ENCODE results near the gene MED26.

DNA sequence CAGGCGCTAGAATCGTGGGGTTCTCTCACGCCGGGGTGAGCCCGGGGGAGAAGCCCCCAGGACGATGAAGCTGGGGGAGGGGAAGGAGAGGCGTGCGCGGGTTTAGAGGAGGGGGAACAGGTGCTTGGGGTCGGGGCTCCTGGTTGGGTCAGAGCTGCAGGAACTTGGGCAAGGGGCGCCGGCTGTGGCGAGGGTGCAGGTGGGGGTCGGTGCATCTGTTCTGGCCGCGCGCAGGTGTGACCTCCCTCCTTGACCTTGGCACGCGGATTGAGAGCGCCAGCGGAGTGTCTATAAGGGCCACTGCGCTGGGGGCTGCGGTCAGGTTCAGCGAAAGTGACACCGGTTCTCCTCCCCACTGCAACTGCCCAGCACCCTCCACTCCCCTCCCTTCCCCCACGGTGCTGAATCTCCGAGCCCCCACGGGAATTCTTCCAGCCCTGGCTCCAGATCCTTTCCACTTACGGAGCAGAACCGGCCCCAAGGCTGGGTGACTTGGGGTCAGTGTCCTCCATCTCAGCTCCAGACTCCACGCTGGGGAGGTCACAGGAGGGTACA lies 33.6 kb upstream of the MED26 start:
- TF ChIP-seq ZKSCAN3 (CRISPR knock-in tag; IDR thresholded peaks at IDR 0.05) = no peak
- TF ChIP-seq FOXK1 (CRISPR knock-in tag; IDR thresholded peaks at IDR 0.05; ENCODE audit: borderline replicate concordance) = no peak
- no peak for TF ChIP-seq TEAD1 (CRISPR knock-in tag; IDR thresholded peaks at IDR 0.05)
- no peak for TF ChIP-seq NCOA2 (IDR thresholded peaks at IDR 0.05; ENCODE audit: partially characterized antibody in 2 of 2)
- no peak for TF ChIP-seq CSDE1 (IDR thresholded peaks at IDR 0.05)
- no peak for TF ChIP-seq ZNF561 (CRISPR knock-in tag; conservative IDR thresholded peaks at IDR 0.05)
- no peak for TF ChIP-seq POLR2G (IDR thresholded peaks at IDR 0.05; ENCODE audit: low read depth, low read length)
- TF ChIP-seq ZBED1 (IDR thresholded peaks at IDR 0.05) = no peak
- TF ChIP-seq PTBP1 (IDR thresholded peaks at IDR 0.05; ENCODE audit: low read depth, low read length) = no peak
- no peak for TF ChIP-seq POLR2A (conservative IDR thresholded peaks at IDR 0.05)
- TF ChIP-seq, protein P1, sequence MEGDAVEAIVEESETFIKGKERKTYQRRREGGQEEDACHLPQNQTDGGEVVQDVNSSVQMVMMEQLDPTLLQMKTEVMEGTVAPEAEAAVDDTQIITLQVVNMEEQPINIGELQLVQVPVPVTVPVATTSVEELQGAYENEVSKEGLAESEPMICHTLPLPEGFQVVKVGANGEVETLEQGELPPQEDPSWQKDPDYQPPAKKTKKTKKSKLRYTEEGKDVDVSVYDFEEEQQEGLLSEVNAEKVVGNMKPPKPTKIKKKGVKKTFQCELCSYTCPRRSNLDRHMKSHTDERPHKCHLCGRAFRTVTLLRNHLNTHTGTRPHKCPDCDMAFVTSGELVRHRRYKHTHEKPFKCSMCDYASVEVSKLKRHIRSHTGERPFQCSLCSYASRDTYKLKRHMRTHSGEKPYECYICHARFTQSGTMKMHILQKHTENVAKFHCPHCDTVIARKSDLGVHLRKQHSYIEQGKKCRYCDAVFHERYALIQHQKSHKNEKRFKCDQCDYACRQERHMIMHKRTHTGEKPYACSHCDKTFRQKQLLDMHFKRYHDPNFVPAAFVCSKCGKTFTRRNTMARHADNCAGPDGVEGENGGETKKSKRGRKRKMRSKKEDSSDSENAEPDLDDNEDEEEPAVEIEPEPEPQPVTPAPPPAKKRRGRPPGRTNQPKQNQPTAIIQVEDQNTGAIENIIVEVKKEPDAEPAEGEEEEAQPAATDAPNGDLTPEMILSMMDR (IDR thresholded peaks at IDR 0.05 in 2 of 3, conservative IDR thresholded peaks at IDR 0.05 in 1 of 3; ENCODE audit: insufficient read depth in 2 of 3, low read depth in 1 of 3, low read length in 3 of 3) = no peak
- TF ChIP-seq, protein P2, sequence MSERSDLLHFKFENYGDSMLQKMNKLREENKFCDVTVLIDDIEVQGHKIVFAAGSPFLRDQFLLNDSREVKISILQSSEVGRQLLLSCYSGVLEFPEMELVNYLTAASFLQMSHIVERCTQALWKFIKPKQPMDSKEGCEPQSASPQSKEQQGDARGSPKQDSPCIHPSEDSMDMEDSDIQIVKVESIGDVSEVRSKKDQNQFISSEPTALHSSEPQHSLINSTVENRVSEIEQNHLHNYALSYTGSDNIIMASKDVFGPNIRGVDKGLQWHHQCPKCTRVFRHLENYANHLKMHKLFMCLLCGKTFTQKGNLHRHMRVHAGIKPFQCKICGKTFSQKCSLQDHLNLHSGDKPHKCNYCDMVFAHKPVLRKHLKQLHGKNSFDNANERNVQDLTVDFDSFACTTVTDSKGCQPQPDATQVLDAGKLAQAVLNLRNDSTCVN (CRISPR knock-in tag; IDR thresholded peaks at IDR 0.05) = no peak
- TF ChIP-seq FIP1L1 (IDR thresholded peaks at IDR 0.05; ENCODE audit: low read depth, low read length, poor library complexity, severe bottlenecking) = no peak
- no peak for TF ChIP-seq RBM39 (optimal IDR thresholded peaks at IDR 0.05; ENCODE audit: low read depth, low read length)

Measured in K562 (cell line).